Astrocyte of the spinal cord (primary cell): ENCODE measurements around the gene C9orf50.

ENCODE experiments used
- DNase-seq: peaks from one replicate; pipeline ENCODE4 v3.0.0; 2011; ENCODE audit warnings: low read depth, low spot score
- H3K4me3 ChIP-seq: 2 replicates; pipeline ENCODE4 v1.5.1; 2011; ENCODE audit warnings: low read depth, mild to moderate bottlenecking, low read length, moderate library complexity
- CTCF ChIP-seq: IDR thresholded peaks from 2 replicates; pipeline ENCODE4 v1.5.1; 2012; ENCODE audit warnings: low read depth, mild to moderate bottlenecking, low read length, inconsistent platforms
- in situ Hi-C: cut with HindIII; loops from 2 replicates; pipeline ENCODE4 v1.10.0; 2017; ENCODE audit warnings: low sequenced_read_pairs

Gene C9orf50

GRCh38 chr9:129566563-129567266 lies 54.2 kb downstream of the C9orf50 start:
- in situ Hi-C loops: no loop called here
- no peak for DNase-seq
- H3K4me3 ChIP-seq: no peak overlapping the region
- TF ChIP-seq CTCF: no peak

GRCh38 chr9:129562917-129563316 lies 58.0 kb downstream of the C9orf50 start:
- in situ Hi-C loops: no loop called here
- no peak for DNase-seq
- TF ChIP-seq CTCF: no peak
- no peak overlapping the region for H3K4me3 ChIP-seq

GRCh38 chr9:129562514-129562913 lies 58.4 kb downstream of the C9orf50 start:
- no peak for TF ChIP-seq CTCF
- DNase-seq: no peak
- no peak overlapping the region for H3K4me3 ChIP-seq
- in situ Hi-C loops: no loop called here
